GM12864 (cell line): ENCODE measurements around the gene KLF13.
A peak's percentile ranks its signal among the peaks of the same experiment; 100 is the strongest.
"Not testable (repeated sequence)": the region's sequence is repeated elsewhere in the genome, so short reads cannot be mapped to it uniquely, and the experiment has no call there.

Experiments
- DNase-seq: peaks from one replicate; pipeline ENCODE4 v3.0.0-alpha.2; 2011; ENCODE audit warnings: low read depth
- H3K4me3 ChIP-seq: 2 replicates; pipeline ENCODE4 v1.5.1; 2011; ENCODE audit warnings: mild to moderate bottlenecking, low read depth, low read length, control low read depth
- TF ChIP-seq, protein P1 (sequence below): IDR thresholded peaks from 2 replicates; pipeline ENCODE4 v1.5.1; 2011; ENCODE audit warnings: low read depth, mild to moderate bottlenecking, moderate library complexity, low read length, control low read depth, inconsistent platforms; ENCODE audit errors: missing control alignments

KLF13 gene

GRCh38 chr15:31347981-31348803, 21.6 kb downstream of the KLF13 start:
- H3K4me3 ChIP-seq, result no peak overlapping the region
- DNase-seq, result no peak
- TF ChIP-seq, protein P1, sequence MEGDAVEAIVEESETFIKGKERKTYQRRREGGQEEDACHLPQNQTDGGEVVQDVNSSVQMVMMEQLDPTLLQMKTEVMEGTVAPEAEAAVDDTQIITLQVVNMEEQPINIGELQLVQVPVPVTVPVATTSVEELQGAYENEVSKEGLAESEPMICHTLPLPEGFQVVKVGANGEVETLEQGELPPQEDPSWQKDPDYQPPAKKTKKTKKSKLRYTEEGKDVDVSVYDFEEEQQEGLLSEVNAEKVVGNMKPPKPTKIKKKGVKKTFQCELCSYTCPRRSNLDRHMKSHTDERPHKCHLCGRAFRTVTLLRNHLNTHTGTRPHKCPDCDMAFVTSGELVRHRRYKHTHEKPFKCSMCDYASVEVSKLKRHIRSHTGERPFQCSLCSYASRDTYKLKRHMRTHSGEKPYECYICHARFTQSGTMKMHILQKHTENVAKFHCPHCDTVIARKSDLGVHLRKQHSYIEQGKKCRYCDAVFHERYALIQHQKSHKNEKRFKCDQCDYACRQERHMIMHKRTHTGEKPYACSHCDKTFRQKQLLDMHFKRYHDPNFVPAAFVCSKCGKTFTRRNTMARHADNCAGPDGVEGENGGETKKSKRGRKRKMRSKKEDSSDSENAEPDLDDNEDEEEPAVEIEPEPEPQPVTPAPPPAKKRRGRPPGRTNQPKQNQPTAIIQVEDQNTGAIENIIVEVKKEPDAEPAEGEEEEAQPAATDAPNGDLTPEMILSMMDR, result no peak

GRCh38 chr15:31349233-31350141, 22.9 kb downstream of the KLF13 start:
- no peak overlapping the region for H3K4me3 ChIP-seq
- no peak for DNase-seq
- TF ChIP-seq, protein P1, result no peak

DNA sequence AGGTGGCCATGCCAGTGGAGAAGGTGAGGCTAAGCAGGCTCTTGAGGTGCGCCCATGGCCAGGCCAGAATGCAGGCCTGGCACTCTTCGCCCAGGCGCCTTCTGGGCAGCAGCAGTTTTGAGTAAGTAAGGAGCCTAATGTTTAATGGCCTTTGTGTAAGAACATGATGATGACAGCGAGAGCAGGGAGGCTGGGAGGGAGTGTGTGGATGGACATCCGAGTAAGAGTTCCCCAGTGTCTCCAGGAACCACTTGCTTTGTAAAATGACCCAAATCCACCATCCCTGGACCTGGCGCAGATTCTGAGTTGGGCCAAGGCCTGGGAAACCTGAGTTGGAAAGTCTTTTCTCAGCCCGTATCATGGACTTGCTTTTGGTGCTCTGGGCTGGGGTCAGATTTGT, 24.1 kb downstream of the KLF13 start:
- H3K4me3 ChIP-seq, result no peak overlapping the region
- no peak for DNase-seq
- TF ChIP-seq, protein P1, result no peak

GRCh38 chr15:31352339-31352751, 25.7 kb downstream of the KLF13 start:
- no peak for DNase-seq
- TF ChIP-seq, protein P1, result no peak
- no peak overlapping the region; the same call in 1 of the 2 replicates for H3K4me3 ChIP-seq

DNA sequence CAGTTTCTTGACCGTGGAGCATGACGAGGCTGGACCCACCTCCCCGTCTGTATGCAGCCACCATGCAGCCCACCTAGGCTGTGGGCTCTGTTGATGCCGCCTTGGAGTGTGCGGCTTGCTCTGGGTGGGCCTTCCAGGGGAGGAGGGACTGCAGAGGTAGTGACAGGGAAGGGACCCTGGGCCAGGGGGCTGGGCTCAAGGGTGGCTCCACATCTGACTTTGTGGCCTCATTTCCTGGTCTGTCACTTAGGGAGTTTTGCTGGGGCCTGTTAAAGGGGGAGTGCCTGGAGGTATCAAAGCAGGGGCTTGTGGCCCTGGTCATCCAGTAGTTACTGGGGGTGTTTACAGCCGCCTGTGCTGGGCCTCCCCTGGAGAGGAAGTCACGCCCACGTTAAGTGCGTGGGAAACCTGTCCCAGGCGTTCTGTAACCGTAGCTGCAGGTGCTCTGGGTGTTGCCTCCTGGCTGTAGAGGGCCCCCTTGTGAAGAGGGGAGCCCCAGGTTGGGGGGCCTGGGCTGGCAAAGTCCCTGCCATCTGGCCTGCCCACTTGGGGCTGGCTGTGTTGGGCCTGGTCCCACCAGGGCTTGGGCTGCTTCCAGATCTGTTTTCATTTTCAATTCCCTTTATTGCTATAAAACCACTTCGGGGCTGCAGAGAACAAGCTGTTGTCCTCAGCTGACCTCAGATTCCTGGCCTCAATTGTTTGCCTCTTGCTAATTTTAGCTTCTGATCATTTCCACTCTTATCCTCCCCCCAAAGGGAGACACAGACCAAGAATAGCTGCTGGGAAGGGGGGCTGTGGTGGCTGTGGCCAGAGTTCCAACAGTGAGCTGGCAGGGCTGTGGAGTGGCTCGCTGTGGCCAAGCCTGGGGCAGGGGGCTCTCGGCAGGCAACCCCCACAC, 26.5 kb downstream of the KLF13 start:
- no peak overlapping the region; the same call in 1 of the 2 replicates for H3K4me3 ChIP-seq
- peak; percentile 59 for DNase-seq
- TF ChIP-seq, protein P1, result no peak

- DNase-seq, result no peak
- TF ChIP-seq, protein P1, result no peak
- no peak overlapping the region for H3K4me3 ChIP-seq
Measured at GRCh38 chr15:31353931-31354330, 27.3 kb downstream of the KLF13 start.

DNA sequence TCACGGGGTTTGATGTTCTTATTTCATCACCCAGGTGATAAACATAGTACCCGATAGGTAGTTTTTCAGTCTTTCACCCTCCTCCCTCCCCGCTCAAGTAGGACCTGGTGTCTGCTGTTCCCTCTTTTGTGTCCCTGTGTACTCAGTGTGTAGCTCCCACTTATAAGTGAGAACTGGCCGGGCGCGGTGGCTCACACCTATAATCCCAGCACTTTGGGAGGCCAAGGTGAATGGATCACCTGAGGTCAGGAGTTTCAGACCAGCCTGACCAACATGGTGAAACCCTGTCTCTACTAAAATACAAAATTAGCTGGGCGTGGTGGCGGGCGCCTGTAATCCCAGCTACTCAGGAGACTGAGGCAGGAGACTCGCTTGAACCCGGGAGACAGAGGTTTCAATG, 29.5 kb downstream of the KLF13 start:
- not testable (repeated sequence) for DNase-seq, H3K4me3 ChIP-seq
